SK-N-SH (cell line): ENCODE data around the gene PCNX2.

Experiments
- CHD2 ChIP-seq: fragments of 150-350 bp; IDR thresholded peaks from 2 replicates; pipeline ENCODE4 v1.6.1; 2018; ENCODE audit warnings: low read length; ENCODE audit not compliant: partially characterized antibody
- CTCF ChIP-seq: fragments of 200-600 bp; sonication (generic); IDR thresholded peaks from 2 replicates; pipeline ENCODE4 v1.6.1; 2017; ENCODE audit warnings: antibody characterized with exemption, mild to moderate bottlenecking, moderate library complexity
- EP300 ChIP-seq, 2 experiments: IDR thresholded peaks; 2 replicates each; pipeline versions ENCODE4 v1.4.0 to v1.6.1; 2012; ENCODE audit warnings: borderline replicate concordance in 1 of 2, low read depth in 1 of 2, low read length in 1 of 2
- EZH2phosphoT487 ChIP-seq: fragments of 200-600 bp; sonication (generic); IDR thresholded peaks from 2 replicates; pipeline ENCODE4 v1.6.1; 2017; ENCODE audit warnings: low read depth, mixed run types, mild to moderate bottlenecking, antibody characterized with exemption, moderate library complexity, borderline replicate concordance
- GATA2 ChIP-seq: sonication (generic); formaldehyde crosslinking; IDR thresholded peaks from 2 replicates; pipeline ENCODE4 v1.5.0; 2020; ENCODE audit warnings: mild to moderate bottlenecking, missing genetic modification reagents
- IRF3 ChIP-seq: fragments of 150-350 bp; IDR thresholded peaks from 2 replicates; pipeline ENCODE4 v1.6.1; 2016; ENCODE audit warnings: mild to moderate bottlenecking, low read depth, low read length
- MAX ChIP-seq: IDR thresholded peaks from 2 replicates; pipeline ENCODE4 v1.4.0; 2012; ENCODE audit warnings: low read depth
- NFIC ChIP-seq: IDR thresholded peaks from 2 replicates; pipeline ENCODE4 v1.4.0; 2012; ENCODE audit warnings: borderline replicate concordance
- POLR2AphosphoS5 ChIP-seq: IDR thresholded peaks from 2 replicates; pipeline ENCODE4 v1.6.1; 2012; ENCODE audit warnings: low read depth, low read length
- RFX5 ChIP-seq: IDR thresholded peaks from 2 replicates; pipeline ENCODE4 v1.6.1; 2012; ENCODE audit warnings: mild to moderate bottlenecking, improper control_type of control experiment, low read length
- SMC3 ChIP-seq: IDR thresholded peaks from 2 replicates; pipeline ENCODE4 v1.6.1; 2012; ENCODE audit warnings: low read depth, low read length, improper control_type of control experiment
- TAF1 ChIP-seq: IDR thresholded peaks from 2 replicates; pipeline ENCODE4 v1.6.1; 2012; ENCODE audit warnings: low read depth, mild to moderate bottlenecking, low read length, moderate library complexity, borderline replicate concordance
- YY1 ChIP-seq: IDR thresholded peaks from 2 replicates; pipeline ENCODE4 v1.4.0; 2012; ENCODE audit warnings: low read depth, mild to moderate bottlenecking

GRCh38 chr1:233064988-233065387, 230.5 kb downstream of the PCNX2 start:
- TF ChIP-seq TAF1, result no peak
- TF ChIP-seq POLR2AphosphoS5, result no peak
- TF ChIP-seq GATA2 (CRISPR knock-in tag), result no peak
- no peak for TF ChIP-seq CTCF
- TF ChIP-seq EP300 (IDR thresholded peaks at IDR 0.05; ENCODE audit: borderline replicate concordance in 1 of 2, low read depth in 1 of 2, low read length in 1 of 2), result no peak
- TF ChIP-seq RFX5, result no peak
- no peak for TF ChIP-seq SMC3
- no peak for TF ChIP-seq IRF3
- TF ChIP-seq MAX, result no peak
- no peak for TF ChIP-seq YY1
- no peak for TF ChIP-seq CHD2
- TF ChIP-seq EZH2phosphoT487, result no peak
- TF ChIP-seq NFIC, result no peak
